ENCODE data around the gene KRT73.

DNA sequence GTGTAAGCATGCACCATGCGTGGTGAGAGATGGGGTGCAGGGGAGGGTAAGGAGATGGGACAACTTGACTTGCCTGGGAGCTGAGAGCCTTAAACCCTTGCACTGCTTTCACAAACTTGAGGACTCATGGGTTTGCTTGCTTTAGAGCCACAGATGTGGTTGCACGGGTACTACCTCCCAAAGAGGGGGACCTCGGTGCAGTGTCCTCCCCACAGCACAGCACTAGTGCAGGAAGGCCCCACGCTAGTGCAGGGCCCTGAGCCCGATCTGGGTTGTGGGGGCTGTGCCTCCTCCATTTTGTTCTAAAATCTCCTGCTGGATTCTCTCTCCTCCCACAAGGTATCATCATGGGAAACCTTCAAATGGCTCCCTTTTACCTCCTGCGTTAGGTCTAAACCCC, 28.3 kb downstream of the KRT73 start:
- TF ChIP-seq, protein P1, sequence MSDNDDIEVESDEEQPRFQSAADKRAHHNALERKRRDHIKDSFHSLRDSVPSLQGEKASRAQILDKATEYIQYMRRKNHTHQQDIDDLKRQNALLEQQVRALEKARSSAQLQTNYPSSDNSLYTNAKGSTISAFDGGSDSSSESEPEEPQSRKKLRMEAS (IDR thresholded peaks at IDR 0.05; ENCODE audit: insufficient read depth, insufficient read length): no peak
- TF ChIP-seq POLR2A (IDR thresholded peaks at IDR 0.05; ENCODE audit: low read depth, low read length) (no peak), POLR2AphosphoS5 (IDR thresholded peaks at IDR 0.05; ENCODE audit: insufficient read depth, low read depth, low read length) (no peak), EZH2 (IDR thresholded peaks at IDR 0.05; ENCODE audit: borderline replicate concordance, low read depth, low read length, severe bottlenecking) (no peak), JUN (IDR thresholded peaks at IDR 0.05; ENCODE audit: borderline replicate concordance, insufficient read depth, insufficient read length, low read depth) (no peak), MYC (IDR thresholded peaks at IDR 0.05; ENCODE audit: low read depth, low read length) (no peak), GATA2 (IDR thresholded peaks at IDR 0.05; ENCODE audit: insufficient read depth, insufficient read length, low read depth, low read length) (no peak), FOS (IDR thresholded peaks at IDR 0.05; ENCODE audit: borderline replicate concordance, insufficient read depth, low read length) (no peak)
- TF ChIP-seq, protein P2, sequence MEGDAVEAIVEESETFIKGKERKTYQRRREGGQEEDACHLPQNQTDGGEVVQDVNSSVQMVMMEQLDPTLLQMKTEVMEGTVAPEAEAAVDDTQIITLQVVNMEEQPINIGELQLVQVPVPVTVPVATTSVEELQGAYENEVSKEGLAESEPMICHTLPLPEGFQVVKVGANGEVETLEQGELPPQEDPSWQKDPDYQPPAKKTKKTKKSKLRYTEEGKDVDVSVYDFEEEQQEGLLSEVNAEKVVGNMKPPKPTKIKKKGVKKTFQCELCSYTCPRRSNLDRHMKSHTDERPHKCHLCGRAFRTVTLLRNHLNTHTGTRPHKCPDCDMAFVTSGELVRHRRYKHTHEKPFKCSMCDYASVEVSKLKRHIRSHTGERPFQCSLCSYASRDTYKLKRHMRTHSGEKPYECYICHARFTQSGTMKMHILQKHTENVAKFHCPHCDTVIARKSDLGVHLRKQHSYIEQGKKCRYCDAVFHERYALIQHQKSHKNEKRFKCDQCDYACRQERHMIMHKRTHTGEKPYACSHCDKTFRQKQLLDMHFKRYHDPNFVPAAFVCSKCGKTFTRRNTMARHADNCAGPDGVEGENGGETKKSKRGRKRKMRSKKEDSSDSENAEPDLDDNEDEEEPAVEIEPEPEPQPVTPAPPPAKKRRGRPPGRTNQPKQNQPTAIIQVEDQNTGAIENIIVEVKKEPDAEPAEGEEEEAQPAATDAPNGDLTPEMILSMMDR (IDR thresholded peaks at IDR 0.05; ENCODE audit: extremely low read depth in 1 of 2, insufficient read depth in 1 of 2, low read depth in 1 of 2, low read length in 2 of 2): no peak
